IPS-NIHi11 (cell line): Measurements from ENCODE around the gene SLC3A2.
A peak's percentile ranks its signal among the peaks of the same experiment; 100 is the strongest.

Experiments used
- DNase-seq: peaks from one replicate; pipeline ENCODE4 v3.0.0; 2012; ENCODE audit warnings: mixed read lengths, low spot score

Gene SLC3A2

GRCh38 chr11:62910141-62910882 is 29.6 kb downstream of the SLC3A2 start:
- DNase-seq = no peak

DNA sequence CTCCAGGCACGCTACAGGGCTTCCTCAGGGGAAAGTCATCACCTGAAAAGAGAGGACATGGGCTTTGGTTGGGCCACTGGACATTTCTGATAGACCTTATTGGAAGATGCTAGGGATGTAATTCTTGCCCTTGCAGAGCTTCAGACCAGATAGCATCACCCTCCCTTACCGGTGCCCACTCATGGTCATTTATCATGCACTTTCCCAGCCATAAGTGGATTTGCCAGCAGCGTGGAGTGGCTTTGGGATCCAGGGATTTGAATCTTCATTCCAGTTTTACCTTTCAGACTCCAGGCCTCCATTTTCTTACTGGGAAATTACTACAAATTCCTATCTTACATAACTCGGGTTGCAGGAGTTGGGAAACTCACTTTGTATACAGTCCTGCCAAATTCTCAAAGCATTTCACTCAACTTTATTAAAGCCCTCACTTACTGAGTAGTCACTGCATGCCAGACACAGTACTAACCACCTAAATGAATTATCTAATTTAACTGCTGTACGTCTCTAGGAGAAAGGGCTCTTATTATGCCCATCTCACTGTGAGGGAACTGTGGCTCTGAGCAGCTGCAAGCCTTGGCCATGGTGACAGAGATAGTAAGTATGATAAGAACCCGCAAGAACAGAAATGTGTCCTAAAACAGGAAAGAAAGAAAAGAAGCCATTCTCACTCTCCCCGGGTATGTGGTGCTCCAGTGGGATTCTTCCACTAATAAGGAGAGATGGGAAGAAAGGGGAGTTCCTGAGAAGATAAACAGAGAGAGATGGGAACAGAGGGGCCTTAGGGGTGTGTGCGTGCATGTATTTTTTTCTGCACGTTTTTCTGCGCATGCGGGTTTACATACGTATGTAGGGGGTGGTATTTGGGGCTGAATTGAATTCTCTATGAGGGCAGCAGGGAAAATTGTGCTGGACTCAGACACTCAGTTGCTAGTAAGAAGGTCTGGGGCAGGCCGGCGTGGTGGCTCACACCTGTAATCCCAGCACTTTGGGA is 30.7 kb downstream of the SLC3A2 start:
- DNase-seq = no peak

DNA sequence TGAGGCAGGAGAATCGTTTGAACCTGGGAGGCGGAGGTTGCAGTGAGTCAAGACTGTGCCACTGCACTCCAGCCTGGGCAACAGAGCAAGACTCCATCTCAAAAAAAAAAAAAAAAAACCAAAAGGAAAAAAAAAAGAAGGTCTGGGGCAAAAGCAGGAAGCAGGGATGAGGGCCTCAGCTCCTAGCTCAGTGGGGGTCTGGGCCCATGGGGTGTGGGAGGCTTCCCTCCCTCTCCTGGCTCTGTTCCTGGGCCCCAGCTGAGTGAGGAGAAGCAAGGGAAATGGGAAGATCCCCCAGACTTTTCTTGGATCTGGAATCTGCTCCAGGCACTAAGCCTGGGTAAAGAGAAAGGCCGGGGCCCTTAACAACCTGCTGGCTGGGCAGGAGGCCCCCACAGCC is 31.6 kb downstream of the SLC3A2 start:
- DNase-seq = no peak

- DNase-seq = no peak
Observed at GRCh38 chr11:62914416-62914815, 33.7 kb downstream of the SLC3A2 start.

GRCh38 chr11:62917906-62918502 is 37.3 kb downstream of the SLC3A2 start:
- DNase-seq = no peak

DNA sequence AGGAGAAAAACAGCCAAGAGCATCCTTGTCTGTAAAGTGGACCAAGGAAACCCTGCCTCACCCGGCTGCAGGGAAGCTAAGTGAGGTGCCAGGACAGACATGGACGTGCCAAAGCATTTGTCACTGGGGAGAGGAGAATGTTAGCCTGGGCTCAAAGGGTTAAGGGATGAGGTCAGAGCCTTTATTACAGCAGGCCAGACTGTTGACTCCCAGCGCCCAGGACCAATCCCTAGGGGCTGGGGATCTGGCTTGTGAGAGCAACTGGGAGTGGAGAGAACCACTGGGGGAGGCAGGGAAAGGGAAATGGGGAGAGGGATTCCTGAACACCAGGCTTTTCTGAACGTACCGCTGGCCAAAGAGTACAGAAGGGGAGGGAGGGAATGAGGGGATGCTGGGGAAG is 37.8 kb downstream of the SLC3A2 start:
- DNase-seq = no peak

GRCh38 chr11:62919476-62919875 is 38.8 kb downstream of the SLC3A2 start:
- DNase-seq = no peak

DNA sequence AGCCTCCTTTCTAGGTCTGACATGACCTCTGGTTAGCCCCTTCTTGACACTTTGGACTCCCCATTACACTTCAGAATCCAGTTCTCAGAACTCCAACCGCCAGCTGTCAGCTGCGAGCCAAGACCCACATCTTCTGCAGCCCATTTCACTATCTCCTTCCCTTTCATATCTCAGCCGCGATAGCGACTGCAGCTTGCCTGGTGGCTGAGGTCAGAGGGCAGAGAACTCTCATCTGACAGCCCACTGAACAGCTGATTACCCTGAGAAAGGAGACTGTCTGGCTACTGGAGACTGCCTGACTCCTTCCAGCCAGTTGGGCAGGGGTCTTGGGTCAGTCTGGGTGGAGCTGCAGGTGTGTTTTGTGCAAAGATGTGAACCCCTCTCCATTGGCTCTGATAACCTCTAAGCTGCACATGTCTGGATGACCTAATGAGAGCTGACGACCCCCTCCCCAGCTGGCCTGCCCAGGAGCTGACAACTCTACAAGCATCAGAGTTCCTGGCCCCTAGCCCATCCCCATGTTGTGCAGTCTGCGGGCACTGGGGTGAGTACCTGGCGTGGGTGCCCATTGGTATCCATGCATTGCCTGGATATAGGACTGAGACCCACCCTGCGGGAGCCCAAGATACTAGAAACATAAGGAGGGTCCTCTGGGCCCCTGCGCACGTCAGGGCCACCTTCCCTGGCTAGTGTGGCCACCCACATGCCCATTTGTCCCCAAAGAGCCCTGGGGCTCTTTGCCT is 39.4 kb downstream of the SLC3A2 start:
- DNase-seq = no peak

DNA sequence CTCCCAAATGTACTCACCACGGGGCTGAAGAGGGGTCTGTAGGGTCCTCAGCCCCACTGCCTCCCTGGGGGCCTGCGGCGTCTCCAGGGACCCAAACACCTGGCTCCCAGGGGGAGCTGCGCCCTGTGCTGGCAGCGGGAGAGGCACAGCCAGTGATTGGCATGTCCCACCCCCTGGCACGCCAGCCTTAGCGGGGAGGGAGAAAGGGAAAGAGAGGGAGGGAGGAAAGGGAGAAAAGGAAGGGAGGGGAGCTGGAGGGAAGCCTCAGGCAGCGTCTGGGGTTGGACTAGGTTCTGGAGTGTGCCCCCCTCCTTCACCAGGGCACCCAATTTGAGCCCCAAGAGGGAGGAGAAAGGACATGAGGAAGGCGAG is 40.5 kb downstream of the SLC3A2 start, which contains the start of gene CHRM1:
Gene CHRM1 (minus strand): TSS at position 163 of the 372 bp plus-strand sequence. CDS start 10,263 bp downstream, outside the sequence.
- DNase-seq = no peak

- no peak for DNase-seq
Observed at GRCh38 chr11:62921573-62922188, 41.0 kb downstream of the SLC3A2 start.

GRCh38 chr11:62922189-62922589 is 41.5 kb downstream of the SLC3A2 start:
- DNase-seq = no peak

DNA sequence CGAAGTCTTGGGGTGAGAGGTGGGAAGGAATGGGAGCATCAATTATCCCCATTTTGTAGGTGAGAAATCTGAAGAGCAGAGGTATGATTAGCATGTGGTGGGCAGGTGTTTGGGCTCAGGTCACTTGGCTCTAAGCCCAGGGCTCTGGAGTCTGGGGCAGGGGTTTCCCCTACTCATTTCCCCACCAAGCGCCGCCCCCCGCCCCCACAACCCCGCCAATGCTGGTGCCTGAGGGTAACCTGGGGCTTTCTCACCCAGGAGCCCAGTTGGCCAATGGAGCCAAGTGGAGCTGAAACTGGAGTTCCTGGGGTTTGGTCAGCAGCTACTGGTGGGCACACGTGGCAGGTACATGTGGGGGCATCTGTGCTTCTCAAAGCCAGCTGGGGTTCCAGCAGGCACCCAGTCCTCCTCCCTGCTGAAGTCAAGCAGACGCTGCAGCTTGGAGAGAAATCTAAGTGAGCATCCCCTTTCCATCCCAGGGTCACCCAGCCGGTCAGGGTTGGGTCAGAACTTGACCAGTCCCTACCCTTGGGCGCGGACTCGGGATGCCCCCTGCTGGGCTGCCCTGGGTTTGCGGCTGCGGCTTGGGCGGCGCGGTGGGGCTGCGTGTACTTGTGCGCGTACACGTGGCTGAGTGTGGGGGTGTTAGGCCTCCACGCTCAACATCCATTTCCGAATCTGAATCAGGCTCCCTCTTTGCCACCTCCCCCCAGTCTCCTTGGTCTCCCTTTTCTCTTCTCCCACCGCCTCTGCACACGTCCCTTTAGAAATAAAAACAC is 42.1 kb downstream of the SLC3A2 start:
- DNase-seq = peak; percentile 79

GRCh38 chr11:62923601-62924411 is 43.1 kb downstream of the SLC3A2 start:
- peak; percentile 61 for DNase-seq

DNA sequence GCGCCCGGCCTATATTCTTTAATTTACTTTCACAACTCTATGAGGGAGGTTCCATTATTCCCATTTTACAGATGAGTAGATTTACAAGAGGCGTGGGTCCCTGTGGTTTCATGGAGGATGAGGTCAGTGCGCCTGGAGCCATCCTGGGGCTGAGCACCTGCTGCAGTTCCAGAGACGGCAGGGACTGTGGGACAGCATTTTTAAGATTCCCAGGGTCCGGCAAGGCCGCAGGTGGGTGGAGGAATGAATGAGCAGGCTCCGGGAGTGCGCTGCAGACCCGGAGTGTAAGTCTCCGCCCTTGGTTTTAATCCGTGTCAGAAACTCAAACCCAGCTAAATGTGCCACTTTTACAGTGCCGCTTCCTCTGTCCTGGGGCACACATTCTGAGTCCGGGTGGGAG is 44.6 kb downstream of the SLC3A2 start:
- DNase-seq = peak; percentile 50

- peak; percentile 43 for DNase-seq
Observed at GRCh38 chr11:62925745-62926679, 45.3 kb downstream of the SLC3A2 start.

DNA sequence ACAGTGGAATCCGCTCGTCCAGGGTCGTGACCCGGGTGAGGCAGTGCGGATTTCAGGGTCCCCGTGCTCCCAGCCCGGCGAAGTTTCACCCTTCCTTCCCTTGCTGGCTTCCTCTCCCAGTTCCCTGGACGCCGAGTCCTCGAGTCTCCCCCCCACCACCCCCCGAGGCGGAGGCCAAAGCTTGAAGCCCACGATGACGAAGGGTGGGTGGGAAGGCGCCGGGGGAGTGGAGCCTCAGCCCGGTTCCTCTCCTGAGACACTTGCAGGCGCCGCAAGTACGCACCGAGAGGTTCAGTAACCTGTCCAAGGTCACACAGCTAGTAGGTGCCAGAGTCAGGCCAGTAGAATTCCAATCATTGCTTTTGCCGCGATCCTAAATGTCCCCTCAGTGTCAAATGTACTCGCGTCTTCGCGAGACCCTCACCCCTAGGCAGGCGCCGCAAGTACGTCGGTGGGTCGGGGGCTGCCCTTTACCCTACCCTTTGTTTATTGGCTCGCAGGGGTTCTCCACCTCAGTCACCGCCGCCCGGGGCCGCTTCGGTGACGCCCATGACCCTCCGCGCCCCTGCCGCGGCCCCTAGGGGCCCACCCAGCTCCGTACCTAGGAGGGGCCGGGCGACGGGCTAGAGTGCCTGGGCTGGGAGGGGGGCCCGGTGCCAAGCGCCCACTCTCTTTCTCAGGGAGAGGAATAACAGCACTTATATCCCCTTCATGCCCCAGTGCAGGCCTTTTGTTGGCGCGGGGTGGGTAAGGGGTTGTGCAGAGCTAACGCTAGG is 46.2 kb downstream of the SLC3A2 start:
- no peak for DNase-seq

DNA sequence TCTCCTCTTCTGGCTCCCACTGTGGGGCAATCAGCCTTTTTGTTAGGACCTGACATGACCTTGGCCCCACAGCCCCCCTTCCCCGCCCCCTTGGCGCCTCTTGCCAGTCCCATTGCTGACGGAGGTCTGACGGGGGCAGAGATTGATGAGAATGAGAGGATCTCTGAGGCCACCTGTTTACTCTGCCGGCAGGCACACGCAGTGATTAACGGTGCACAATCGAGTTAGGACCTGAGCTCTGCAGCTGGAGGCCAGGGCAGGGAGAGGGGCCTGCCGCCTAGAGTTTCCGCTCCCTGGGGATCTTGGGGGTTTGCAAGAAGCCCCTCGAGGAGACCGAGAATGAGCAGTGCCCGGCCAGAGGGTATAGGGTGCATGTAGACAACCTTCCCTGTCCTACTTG is 47.3 kb downstream of the SLC3A2 start:
- DNase-seq = no peak

GRCh38 chr11:62930157-62930556 is 49.5 kb downstream of the SLC3A2 start:
- no peak for DNase-seq
